Peyer's patch (tissue), 4 donors: ENCODE measurements around the gene ANKS1A.

ENCODE experiments used
- POLR2A ChIP-seq, 2 donors: fragments of 450-650 bp; IDR thresholded peaks; one replicate each; pipeline ENCODE4 v1.5.1; 2017; ENCODE audit warnings: antibody characterized with exemption in 2 of 2, mild to moderate bottlenecking in 2 of 2, moderate library complexity in 2 of 2
- TF ChIP-seq, protein P1 (sequence below), 6 experiments: fragments of 450-650 bp in 4 of 6; fragments of 200-600 bp in 2 of 6; sonication (generic) in 1 of 6; IDR thresholded peaks; one replicate each; pipeline ENCODE4 v1.5.1; 2017 to 2019; ENCODE audit warnings: antibody characterized with exemption in 6 of 6, mild to moderate bottlenecking in 3 of 6, moderate library complexity in 1 of 6

DNA sequence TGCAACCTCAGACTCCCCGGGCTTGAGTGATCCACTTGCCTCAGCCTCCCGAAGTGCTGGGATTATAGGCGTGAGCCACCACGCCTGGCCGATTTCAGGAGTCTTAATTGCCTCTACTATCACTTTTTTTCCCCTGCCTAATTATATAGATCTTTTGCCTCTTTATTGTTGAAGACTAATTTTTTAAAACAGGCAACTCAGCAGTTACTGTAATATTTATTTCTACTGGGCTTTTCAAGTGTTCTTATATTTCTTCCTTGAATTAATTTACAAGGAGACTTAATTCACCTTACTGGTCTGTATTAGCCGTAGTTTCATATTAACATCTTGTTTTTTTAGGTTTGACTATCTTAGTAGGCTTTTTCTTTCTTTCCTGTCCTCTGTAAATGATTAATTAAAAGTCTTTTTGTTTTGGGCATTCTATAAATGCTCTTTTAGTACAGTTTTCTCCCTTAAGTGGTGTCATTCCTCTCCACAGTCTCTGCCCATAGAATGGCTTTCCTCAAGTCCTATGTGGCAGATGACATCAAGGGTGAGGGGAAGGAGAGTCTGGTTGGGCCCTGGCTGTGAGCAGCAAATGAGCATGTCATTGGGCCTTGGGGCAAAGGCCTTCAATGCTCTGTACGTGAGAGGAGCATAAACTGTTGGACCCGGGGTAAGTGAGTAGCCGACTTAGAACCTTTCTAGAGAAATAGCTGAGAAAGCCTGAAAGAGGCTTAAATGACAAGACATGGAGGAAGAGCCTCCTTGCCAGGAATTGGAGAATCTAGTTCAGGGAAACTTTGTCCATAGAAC is 36.0 kb downstream of the ANKS1A start:
- TF ChIP-seq, protein P1, sequence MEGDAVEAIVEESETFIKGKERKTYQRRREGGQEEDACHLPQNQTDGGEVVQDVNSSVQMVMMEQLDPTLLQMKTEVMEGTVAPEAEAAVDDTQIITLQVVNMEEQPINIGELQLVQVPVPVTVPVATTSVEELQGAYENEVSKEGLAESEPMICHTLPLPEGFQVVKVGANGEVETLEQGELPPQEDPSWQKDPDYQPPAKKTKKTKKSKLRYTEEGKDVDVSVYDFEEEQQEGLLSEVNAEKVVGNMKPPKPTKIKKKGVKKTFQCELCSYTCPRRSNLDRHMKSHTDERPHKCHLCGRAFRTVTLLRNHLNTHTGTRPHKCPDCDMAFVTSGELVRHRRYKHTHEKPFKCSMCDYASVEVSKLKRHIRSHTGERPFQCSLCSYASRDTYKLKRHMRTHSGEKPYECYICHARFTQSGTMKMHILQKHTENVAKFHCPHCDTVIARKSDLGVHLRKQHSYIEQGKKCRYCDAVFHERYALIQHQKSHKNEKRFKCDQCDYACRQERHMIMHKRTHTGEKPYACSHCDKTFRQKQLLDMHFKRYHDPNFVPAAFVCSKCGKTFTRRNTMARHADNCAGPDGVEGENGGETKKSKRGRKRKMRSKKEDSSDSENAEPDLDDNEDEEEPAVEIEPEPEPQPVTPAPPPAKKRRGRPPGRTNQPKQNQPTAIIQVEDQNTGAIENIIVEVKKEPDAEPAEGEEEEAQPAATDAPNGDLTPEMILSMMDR (IDR thresholded peaks at IDR 0.05) = no peak
- no peak for TF ChIP-seq POLR2A (IDR thresholded peaks at IDR 0.05)
